IMR-90 (cell line): ENCODE results near the gene PGBD5.

Source experiments
- CTCF ChIP-seq: conservative IDR thresholded peaks from 2 replicates; pipeline ENCODE4 v1.5.1; 2012; ENCODE audit warnings: mild to moderate bottlenecking, low read depth, low read length, improper control_type of control experiment
- MAZ ChIP-seq: IDR thresholded peaks from 2 replicates; pipeline ENCODE4 v1.6.1; 2012; ENCODE audit warnings: low read depth, mild to moderate bottlenecking, low read length, improper control_type of control experiment, moderate library complexity, borderline replicate concordance
- MXI1 ChIP-seq: IDR thresholded peaks from 2 replicates; pipeline ENCODE4 v1.6.1; 2012; ENCODE audit warnings: low read depth, mild to moderate bottlenecking, low read length, moderate library complexity, borderline replicate concordance
- POLR2A ChIP-seq: IDR thresholded peaks from 2 replicates; pipeline ENCODE4 v1.6.1; 2012; ENCODE audit warnings: mild to moderate bottlenecking, low read depth, low read length

- TF ChIP-seq CTCF, result no peak
- TF ChIP-seq POLR2A, result no peak
- TF ChIP-seq MXI1, result no peak
- no peak for TF ChIP-seq MAZ
Observed at GRCh38 chr1:230323686-230324085, 102.4 kb downstream of the PGBD5 start.
